SK-N-DZ (cell line): ENCODE data around the gene SLC22A5.

ENCODE experiments used
- small RNA-seq, 2 experiments: library from RNA; depleted of rRNA; stranded (forward); fragments of <200 nt; gene quantifications; one replicate each; pipeline ENCODE3, GENCODE V24; 2014

The SLC22A5 gene

Small RNAs within 50 kb of the gene (small RNA-seq; reads per million reads assigned to genes)
- 0 reads per million in 2 experiments for gene MIR3936
